GM19239 (cell line): ENCODE data around the gene SMCO4.
"Not testable (repeated sequence)": the region's sequence is repeated elsewhere in the genome, so short reads cannot be mapped to it uniquely, and the experiment has no call there.

Source experiments
- DNase-seq: peaks from one replicate; pipeline ENCODE4 v3.0.0; 2011; ENCODE audit warnings: low spot score; ENCODE audit not compliant: insufficient read length
- FAIRE-seq: peaks from 2 replicates; lab custom pipeline; 2011; peaks lifted over from hg19 to GRCh38; lab: Jason Lieb, UNC

SMCO4 gene, protein sequence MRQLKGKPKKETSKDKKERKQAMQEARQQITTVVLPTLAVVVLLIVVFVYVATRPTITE

DNA sequence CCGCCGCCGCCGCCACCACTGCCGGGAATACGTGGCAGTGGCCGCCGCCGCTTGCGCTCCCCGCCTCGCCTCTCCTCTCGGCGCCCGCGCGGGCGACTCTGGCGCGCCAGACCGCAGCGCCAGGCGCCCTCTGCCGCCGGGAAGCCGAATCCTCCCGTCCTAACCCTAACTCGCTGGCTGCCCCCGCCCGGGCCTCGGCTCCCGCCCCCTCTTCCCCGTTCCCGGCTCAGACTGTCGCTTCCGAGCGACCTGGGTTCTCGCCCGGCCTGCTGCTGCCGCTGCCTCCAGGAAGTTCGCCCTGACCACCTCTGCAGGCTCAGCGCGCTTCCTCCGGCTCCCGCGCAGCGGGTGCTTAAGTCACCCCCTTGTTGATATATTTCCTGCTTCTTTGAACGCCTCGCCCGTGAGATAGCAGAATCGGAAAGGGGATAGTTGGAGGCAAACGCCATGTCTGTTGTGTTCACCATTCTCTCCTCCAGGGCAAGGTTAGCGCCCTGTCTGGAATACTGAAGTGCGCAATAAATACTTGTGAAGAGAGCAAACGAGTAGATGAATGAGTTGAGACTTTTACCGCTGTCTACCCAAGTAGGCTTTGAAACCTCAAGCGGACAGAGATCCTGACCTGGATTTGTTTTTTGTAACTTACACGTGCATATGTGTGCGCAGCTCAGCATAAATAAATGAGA is at the start of gene SMCO4:
TSS of gene SMCO4 (minus strand) at position 100 of the 686 bp plus-strand sequence. CDS start 64,202 bp downstream, outside the sequence.
- FAIRE-seq (peak; percentile 78), DNase-seq (peak; percentile 86)

DNA sequence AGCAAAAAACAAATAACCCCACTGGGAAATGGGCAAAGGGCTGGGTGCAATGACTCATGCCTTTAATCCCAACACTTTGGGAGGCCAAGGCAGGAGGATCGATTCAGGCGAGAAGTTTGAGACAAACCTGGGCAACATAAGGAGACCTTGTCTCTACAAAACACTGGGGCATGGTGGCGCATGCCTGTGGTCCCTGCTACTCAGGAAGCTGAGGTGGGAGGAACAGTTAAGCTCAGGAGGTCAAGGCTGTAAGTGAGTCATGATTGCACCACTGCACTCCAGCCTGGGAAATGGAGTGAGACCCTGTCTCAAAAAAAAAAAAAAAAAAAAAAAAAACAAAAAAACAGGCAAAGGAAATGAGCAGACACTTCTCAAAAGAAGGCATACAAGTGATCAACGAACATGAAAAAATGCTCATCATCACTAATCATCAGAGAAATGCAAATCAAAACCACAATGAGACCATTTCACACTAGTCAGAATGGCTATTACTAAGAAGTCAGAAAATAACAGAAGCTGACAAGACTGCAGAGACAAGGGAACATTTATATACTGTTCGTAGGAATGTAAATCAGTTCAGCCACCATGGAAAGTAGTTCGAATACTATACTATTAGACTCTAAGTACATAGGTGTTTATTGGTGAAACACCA is 48.2 kb upstream of the SMCO4 start:
- DNase-seq (no peak), FAIRE-seq (no peak)

DNA sequence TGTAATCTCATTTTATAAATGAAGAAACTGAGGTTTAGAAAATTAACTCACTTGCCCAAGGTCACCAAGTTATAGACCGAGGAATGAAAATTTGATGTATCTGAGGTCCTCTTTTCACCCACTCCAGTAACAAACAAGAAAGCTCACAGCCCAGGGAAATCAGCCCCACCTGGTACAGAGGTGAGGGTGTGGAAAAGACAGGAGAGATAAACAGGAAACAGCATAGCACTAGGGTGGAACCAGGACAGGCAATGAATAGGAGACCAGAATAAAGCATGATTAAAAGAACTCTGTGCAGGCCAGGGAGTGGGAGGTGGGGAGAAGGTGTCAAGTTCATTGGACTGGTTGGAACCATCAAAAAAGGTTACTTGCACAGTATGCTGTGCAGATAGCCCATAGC is 46.2 kb upstream of the SMCO4 start:
- FAIRE-seq, result no peak
- no peak for DNase-seq

DNA sequence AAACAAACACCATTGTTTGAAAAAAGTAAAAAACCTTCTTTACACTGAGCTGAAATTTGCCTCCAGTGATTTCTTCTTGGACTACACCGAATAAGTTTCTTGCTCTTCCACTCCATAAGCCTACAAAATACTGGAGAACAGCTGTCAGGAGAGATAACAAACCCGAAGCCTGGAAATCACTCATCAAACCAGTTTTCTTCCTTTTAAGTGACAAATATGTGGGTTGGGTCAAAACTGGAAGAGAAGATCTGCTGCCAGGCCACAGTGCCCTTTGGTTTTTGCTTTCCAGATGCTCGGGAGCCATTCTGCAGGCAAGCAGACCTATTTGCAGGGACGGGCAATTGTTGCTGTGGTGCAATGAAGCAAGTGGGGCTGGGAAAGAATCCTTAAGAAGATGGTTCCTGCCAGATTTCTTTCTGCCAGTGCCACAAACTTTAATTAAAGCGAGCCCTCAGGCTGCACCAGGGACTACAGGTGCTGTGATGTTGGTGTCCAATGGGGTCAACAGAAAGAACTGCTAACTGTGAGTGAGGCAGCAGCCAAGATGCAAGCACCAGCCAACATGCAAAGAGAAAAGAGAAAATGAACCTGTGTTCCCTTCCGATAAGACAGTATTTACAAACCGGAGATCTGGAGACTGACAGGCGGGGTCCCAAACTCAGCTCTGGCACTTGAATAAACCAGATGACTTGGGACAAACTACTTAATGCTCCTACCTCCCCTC is 44.8 kb upstream of the SMCO4 start:
- DNase-seq (no peak), FAIRE-seq (no peak)

DNA sequence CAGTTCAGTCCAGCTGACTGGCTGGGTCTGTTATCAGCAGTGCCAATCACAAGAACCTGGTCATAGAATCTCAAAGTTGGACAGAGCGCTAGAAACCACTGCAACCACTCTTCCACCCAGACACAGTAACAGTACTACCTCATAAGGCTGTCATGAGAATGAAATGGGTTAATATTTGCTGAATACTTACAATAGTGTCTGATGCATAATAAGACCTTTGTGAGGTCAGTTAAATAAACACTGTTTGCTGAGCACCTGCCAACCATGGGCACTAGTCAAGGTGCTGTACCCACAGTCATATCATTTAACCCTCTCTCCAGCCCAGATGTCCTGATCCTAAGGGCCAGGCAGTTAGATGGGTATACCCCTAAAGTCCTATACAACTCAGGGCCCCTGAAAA is 44.2 kb upstream of the SMCO4 start:
- not testable (repeated sequence) for FAIRE-seq, DNase-seq

DNA sequence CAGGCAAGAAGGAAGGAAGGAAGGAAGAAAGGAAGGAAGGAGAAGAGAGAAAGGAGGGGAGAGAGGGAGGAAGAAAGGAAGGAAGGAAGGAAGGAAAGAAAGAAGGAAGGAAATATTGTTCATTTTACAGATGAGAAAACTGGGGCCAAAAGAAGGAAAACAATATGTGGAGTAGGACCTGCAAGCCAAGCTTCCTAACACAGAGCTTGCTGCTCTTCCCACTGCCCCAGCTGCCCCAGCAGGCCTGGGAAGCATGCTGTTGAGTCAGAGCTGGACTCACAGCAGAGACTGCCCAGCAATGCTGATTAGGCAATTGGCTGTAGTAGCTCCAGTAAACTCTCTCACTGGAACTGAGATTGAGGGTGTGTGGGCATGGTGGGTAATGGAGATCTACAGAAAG is 42.6 kb upstream of the SMCO4 start:
- FAIRE-seq, result no peak
- no peak for DNase-seq

DNA sequence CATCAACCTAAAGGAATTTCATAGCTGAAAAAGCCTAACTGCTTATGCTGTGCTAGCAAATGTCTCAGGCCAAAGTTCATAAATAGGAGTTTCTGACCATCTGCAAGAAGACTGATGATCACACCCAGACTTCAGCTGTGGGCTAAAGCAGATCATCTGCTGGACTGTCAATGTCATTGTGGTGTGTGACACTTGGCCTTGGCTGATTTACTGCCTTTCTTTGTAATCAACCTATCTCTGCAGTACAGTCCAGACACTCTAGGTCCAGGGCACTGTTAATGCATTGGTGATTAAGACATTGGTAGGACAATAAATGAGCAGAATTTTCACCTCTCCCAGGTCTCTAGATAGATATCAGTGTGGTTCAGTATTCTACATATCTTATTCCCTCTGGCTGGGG is 40.3 kb upstream of the SMCO4 start:
- no peak for DNase-seq

DNA sequence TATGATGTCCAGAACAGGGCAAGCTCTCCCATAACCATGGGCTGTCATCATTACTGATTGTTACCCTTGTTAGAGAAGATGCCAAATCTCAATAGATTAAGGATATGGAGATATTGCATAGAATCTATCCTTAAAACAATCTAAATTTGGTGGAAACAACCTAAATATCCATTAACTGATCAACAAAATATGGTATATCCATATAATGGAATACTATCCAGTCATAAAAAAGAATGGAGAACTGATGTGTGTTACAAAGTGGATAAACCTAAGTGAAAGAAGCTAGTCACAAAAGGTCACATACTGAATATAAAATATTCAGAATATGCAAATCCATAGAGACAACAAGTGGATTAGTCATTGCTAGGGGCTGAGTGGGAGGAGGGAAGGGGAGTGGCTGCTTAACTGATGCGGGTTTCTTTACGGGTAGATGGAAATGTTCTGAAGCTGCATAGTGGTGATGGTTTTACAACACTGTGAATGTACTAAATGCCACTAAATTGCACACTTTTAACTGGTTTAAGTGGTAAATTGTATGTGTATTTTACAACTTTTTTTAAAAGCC is 36.1 kb upstream of the SMCO4 start:
- FAIRE-seq (no peak), DNase-seq (no peak)

More for the DNA sequence above, 40.3 kb upstream of the SMCO4 start:
- FAIRE-seq, result no peak

DNA sequence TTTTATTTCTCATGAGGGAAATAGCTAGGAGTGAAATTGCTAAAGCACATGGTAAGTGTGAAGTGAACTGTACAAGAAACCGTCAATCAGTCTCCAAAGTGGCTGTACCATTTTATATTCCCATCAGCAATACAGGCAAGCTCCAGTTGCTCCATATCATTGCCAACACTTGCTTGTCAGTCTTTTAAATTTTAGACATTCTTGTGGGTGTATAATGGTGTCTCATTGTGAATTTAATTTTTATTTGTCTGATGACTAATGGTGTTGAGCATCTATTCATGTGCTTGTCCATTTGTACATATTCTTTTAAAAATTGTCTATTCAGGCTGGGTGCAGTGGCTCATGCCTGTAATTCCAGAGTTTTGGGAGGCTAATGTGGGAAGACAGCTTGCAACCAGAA is 34.1 kb upstream of the SMCO4 start:
- FAIRE-seq (no peak), DNase-seq (no peak)

DNA sequence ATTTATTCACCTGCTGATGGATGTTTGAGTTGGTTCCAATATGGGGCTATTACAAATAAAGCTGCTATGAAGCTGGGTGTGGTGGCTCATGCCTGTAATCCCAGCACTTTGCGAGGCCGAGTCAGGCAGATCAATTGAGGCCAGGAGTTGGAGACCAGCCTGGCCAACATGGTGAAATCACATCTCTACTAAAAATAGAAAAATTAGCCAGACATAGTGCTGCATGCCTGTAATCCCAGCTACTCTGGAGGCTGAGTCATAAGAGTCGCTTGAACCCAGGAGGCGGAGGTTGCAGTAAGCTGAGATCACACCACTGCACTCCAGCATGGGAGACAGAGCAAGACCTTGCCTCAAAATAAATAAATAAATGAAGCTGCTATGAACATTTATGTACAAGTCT is 33.7 kb upstream of the SMCO4 start:
- not testable (repeated sequence) for DNase-seq, FAIRE-seq

DNA sequence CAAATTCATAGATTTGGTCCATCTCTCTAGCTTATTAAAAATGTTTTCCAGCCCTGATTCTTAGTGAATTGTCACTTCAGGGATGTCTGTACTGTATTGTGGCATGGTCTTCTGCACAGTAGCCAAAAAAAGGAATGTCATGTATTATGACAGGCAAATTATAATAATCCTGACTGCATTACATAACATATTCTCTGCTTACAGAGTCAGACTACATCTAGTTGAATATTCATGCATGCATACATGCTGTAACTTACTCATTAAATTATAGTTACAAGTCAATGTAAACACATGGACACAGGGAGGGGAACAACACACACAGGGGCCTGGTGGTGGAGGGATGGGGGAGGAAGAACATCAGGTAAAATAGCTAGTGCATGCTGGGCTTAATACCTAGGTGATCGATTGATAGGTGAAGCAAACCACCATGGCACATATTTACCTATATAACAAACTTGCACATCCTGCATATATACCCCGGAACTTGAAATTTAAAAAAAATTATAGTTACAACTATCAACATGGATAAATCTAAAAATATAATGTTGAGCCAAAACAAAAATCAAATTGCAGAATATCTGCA is 31.5 kb upstream of the SMCO4 start:
- FAIRE-seq (no peak), DNase-seq (no peak)

DNA sequence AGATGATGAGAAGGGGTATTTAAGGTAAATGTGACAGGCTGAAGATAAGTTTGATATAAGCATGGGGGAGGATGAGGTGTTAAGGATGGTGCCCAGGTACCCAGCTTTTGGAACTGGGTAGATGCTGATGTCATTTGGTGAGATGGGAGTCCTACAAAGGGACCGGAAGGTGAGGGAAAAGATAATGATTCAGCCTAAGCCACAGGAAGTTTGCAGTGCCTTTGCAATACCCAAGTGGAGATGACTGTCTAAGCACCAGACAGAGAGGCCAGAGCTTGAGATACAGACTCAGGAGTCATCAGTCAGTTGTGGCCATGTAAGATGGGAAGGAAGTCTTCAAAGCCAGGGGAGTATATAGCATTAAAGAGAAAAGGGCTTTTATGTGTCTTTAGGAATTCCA is 30.0 kb upstream of the SMCO4 start:
- no peak for DNase-seq
- FAIRE-seq, result no peak

DNA sequence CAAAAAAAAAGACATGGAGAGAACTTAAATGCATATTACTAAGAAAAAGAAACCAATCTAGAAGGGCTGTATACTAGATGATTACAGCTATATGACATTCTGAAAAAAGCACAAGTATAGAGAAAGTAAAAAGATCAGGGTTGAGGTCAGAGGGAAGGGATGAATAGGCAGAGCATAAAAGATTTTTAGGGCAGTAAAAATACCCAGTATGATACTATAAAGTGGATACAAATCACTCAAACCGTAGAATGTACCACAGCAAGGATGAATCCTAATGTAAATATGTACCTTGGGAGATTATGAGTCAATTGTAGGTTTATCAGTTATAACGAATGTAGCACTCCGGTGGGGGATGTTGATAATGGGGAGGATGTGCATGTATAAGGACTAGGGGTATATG is 29.4 kb upstream of the SMCO4 start:
- no peak for FAIRE-seq
- no peak for DNase-seq

DNA sequence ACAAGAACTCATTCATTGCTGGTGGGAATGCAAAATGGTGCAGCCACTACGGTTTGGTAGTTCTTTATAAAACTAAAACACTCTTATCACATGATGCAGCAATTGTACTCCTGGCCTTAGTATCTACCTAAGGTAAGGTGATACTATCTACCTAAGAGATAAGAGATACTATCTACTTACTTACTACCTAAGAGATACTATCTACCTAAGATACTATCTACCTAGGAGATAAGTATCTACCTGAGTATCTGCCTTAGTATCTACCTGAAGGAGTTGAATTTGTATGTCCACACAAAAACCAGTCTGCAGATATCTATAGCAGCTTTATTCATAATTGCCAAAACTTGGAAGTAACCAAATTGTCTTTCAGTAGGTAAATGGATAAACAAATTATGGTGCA is 29.0 kb upstream of the SMCO4 start:
- no peak for DNase-seq
- no peak for FAIRE-seq

DNA sequence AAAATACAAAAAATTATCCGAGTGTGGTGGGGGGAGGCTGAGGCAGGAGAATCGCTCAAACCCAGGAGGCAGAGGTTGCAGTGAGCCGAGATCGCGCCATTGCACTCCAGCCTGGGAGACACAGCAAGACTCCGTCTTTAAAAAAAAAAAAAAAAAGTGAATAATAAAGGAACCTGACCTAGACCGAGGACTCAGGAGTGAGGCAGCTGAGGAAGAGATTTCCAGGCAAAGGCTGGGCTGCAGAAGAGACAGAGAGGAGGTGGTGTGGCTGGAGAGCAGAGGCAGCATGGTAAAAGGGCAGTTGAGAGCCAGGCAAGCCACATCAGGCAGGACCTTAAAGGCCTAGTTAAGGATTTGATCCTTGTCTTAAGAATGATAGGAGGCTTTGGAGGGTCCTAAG is 28.4 kb upstream of the SMCO4 start:
- no peak for DNase-seq
- FAIRE-seq, result no peak

DNA sequence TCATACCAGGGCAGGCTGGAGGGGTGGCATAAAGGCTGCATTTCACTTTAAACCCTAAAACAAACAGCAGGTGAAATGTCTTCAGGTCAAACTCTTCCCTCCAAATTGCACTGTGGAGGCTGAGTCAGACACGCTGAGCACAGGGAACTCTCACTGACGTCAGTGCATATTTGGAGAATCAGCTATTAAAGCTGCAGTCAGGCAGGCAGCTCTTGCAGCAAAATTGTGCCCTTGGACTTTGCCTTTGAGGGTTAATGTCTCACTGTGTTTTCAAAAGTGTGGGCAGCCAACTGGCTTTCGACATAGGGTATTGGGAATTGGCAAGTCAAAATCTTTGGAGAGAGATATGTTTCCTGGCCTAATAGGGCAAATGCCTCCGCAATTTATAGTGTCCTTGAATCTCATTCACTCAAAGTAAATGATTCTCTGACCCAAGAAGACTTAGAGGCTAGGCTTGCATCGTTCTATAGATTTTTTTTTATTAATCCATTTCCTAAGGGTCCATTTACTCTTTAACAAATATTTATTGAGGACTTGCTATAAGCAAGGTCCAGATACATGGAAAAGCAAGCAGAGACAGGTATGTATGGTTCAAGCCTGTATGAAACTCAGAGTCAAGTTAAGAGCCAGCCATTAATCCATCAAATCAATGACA is 27.7 kb upstream of the SMCO4 start:
- FAIRE-seq (no peak), DNase-seq (no peak)

DNA sequence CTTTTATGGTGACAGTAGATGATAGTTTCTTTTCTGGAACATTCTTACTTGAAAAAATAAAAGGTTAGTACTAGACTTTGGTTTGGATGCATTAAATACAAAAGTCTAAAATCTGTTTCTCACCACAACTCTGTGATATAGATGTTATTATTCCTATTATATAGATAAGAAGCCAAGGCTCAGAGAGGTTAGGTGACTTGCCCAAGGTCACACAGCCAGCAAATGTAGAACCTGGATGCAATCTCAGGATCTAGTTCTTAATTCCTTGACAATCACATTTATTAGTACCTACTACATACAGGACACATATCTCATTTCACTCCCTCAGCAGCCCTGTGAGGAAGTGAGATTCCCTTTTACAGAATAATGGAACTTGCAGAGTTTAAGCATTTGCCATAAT is 26.3 kb upstream of the SMCO4 start:
- DNase-seq (no peak), FAIRE-seq (no peak)

DNA sequence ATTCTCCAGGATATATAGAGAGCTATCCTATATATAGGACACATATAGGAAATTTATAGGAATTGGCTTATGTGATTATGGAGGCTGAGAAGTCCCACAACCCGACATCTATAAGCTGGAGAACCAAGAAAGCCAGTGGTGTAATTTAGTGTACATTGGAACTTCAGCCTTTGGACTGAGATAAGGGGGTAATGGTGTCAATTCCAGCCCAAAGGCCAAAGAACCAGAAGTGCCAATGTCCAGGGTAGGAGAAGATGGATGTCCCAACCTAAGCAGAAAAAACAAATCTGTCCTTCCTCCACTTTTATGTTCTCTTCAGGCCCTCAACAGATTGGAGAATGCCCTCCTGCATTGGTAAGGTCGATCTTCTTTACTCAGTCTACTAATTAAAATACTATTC is 25.5 kb upstream of the SMCO4 start:
- FAIRE-seq (no peak), DNase-seq (no peak)

DNA sequence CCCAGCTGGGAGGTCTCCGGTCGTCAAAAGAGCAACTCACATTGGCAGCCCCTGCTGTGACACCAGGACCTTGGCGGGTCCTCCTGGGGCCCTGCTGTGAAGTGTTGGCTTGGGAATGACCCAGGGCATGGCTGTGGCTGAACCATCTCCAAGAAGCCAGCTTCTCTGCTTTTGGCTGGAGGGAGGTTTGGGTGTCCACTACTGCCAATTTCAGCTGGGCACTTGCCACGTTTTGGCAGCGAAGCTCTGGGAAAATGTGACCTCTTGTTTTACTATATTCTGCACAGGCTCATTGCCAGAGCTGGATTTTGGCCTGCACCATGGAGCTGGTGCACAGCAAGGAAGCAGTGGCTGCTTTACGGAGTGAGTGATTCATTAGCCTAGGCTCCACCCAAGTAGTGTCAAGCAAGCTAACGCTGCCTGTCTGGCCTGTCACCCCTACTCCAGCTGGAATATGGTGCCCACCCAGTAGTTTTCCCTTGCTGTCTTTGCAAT is 24.3 kb upstream of the SMCO4 start:
- FAIRE-seq (no peak), DNase-seq (no peak)

DNA sequence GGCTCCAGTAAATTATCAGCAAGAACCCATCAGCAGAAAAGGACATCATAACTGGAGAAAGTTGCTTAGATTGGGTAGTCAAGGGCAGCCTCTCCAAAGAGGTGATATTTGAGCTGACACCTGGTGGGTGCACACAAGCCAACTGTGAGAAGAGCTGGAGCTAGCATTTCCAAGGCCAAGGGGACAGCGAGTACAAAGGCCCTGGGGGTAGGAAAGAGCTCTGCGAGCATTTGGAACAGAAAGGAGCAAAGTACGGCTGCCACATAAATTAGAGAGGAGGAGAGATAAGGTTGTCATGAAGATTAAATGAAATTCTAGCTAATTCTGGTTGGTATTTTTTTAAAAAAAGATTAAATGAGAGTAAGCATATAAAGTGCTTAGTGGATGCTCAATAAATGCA is 21.7 kb upstream of the SMCO4 start:
- no peak for DNase-seq
- no peak for FAIRE-seq
